Measurements from ENCODE around the gene ESPNL.
"Not testable (repeated sequence)": the region's sequence is repeated elsewhere in the genome, so short reads cannot be mapped to it uniquely, and the experiment has no call there.

Gene ESPNL

GRCh38 chr2:238066218-238066617, 33.9 kb upstream of the ESPNL start:
- TF ChIP-seq, protein P1, sequence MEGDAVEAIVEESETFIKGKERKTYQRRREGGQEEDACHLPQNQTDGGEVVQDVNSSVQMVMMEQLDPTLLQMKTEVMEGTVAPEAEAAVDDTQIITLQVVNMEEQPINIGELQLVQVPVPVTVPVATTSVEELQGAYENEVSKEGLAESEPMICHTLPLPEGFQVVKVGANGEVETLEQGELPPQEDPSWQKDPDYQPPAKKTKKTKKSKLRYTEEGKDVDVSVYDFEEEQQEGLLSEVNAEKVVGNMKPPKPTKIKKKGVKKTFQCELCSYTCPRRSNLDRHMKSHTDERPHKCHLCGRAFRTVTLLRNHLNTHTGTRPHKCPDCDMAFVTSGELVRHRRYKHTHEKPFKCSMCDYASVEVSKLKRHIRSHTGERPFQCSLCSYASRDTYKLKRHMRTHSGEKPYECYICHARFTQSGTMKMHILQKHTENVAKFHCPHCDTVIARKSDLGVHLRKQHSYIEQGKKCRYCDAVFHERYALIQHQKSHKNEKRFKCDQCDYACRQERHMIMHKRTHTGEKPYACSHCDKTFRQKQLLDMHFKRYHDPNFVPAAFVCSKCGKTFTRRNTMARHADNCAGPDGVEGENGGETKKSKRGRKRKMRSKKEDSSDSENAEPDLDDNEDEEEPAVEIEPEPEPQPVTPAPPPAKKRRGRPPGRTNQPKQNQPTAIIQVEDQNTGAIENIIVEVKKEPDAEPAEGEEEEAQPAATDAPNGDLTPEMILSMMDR (conservative IDR thresholded peaks at IDR 0.05; ENCODE audit: low read depth, low read length): no peak
- no peak overlapping the region for H3K4me3 ChIP-seq (ENCODE audit: low read length)
- DNase-seq (ENCODE audit: low read depth): no peak

- H3K4me3 ChIP-seq (ENCODE audit: low read length); DNase-seq (ENCODE audit: low read depth): not testable (repeated sequence)
These were observed 33.4 kb upstream of the ESPNL start for GRCh38 chr2:238066718-238067117.

DNA sequence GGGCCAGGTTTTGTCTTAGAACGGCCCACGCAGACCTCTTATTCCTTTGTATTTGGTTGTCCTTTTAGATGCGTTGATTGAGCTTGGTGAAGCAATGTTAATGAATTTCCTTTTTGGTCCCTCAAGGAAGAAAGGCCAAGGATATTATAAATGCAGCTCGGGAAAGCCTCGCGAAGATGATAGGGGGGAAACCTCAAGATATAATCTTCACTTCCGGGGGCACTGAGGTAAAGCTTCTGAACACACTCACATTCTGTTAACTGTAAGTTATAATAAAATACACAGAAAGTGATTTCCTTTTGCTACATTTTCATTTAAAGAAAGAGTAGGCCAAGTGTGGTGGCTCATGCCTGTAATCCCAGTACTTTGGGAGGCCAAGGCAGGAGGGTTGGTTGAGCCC, 32.2 kb upstream of the ESPNL start:
- DNase-seq (ENCODE audit: low read depth): no peak
- TF ChIP-seq, protein P1 (conservative IDR thresholded peaks at IDR 0.05; ENCODE audit: low read depth, low read length): no peak
- H3K4me3 ChIP-seq (ENCODE audit: low read length): no peak overlapping the region

DNA sequence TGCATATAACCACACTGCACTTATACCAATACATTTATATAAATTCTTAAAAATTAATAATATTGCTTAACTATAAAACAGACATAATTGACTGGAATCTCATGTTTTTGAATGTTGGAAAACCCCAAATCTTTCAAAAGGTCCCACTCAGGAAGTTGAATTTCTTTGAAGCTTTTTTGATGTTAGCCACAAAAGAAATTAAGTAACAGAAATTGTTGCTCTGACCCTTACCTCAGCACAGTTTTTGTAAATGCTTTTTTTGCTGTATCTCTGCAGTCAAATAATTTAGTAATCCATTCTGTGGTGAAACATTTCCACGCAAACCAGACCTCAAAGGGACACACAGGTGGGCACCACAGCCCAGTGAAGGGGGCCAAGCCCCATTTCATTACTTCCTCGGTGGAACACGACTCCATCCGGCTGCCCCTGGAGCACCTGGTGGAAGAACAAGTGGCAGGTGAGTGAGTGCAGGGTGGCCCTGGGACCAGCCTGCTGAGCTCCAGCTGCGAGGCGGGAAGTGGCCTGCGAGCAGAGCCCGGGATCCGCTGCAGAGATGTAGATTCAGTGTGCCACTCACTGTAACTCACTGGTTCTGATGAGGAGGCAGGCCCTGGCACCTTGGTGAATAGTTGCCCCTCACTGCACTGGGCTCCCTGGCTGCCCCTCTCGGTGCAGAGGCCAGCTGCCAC, 31.0 kb upstream of the ESPNL start:
- H3K4me3 ChIP-seq (ENCODE audit: low read length): no peak overlapping the region
- TF ChIP-seq, protein P1 (conservative IDR thresholded peaks at IDR 0.05; ENCODE audit: low read depth, low read length): no peak
- no peak for DNase-seq (ENCODE audit: low read depth)

GRCh38 chr2:238069877-238070276, 30.3 kb upstream of the ESPNL start:
- DNase-seq (ENCODE audit: low read depth): no peak
- no peak overlapping the region for H3K4me3 ChIP-seq (ENCODE audit: low read length)
- TF ChIP-seq, protein P1 (conservative IDR thresholded peaks at IDR 0.05; ENCODE audit: low read depth, low read length): no peak

DNA sequence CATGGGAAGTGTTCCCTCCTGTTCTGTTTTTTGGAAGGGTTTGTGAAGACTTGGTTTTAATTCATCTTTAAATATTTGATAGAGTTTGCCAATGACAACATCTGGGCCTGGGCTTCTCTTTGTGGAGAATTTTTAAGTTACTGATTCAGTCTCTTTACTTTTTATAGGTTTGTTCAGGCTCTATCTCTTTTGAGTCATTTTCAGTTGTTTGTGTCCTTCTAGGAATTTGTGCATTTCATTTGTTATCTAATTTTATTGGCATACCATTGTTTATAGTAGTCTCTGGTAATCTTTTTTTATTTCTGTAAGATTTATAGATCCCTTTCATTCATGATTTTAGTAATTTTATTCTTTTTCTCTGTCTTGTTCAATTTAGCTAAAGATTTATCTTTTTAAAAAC, 24.7 kb upstream of the ESPNL start:
- TF ChIP-seq, protein P1 (conservative IDR thresholded peaks at IDR 0.05; ENCODE audit: low read depth, low read length): no peak
- no peak overlapping the region for H3K4me3 ChIP-seq (ENCODE audit: low read length)
- DNase-seq (ENCODE audit: low read depth): no peak

DNA sequence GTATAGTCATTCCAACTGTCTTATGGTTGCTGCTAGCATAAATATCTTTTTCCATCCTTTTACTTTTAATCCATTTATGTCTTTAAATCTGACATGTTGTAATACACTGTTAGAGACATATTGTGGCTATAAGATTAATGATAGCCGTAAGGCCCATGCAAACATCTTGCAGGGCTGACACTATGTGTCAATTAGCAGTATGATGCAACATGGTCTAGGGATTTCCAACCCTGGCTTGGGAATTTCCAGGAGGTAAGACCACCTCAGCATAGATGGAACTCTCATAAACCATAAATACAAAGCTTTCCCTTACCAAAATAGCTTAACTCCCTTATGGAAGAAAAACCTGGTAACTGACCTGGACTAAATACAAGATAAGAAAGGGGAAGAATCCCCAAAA, 22.8 kb upstream of the ESPNL start:
- no peak for DNase-seq (ENCODE audit: low read depth)

More for the DNA sequence above, 22.8 kb upstream of the ESPNL start:
- no peak overlapping the region for H3K4me3 ChIP-seq (ENCODE audit: low read length)
- TF ChIP-seq, protein P1 (conservative IDR thresholded peaks at IDR 0.05; ENCODE audit: low read depth, low read length): no peak
